ENCODE results near the gene C2.
A peak's percentile ranks its signal among the peaks of the same experiment; 100 is the strongest.

C2 gene

GRCh38 chr6:31886541-31886991 is 41.0 kb upstream of the C2 start:
- Histone ChIP-seq H3K4me1 (ENCODE audit: control insufficient read depth, insufficient read depth, low read length, unreplicated experiment) (peaks cover 5% of the 10 kb centered on the region), H3K4me3 (ENCODE audit: low read depth, low read length) (no peak overlapping the region), H3K79me2 (ENCODE audit: control insufficient read depth, insufficient read depth, low read length, unreplicated experiment) (no peaks in the 10 kb centered on the region), H3K27ac (ENCODE audit: low read depth, low read length) (no peak overlapping the region), H2AFZ (ENCODE audit: low read length, unreplicated experiment) (no peak overlapping the region), H3K27me3 (ENCODE audit: insufficient read depth, low read length) (no peaks in the 10 kb centered on the region), H3K36me3 (ENCODE audit: insufficient read depth, low read length) (peaks cover 2% of the 10 kb centered on the region; the same call in 1 of the 2 replicates)

GRCh38 chr6:31887173-31888007 is 40.1 kb upstream of the C2 start:
- peaks cover 4% of the 10 kb centered on the region; the same call in 1 of the 2 replicates for H3K36me3 ChIP-seq (ENCODE audit: insufficient read depth, low read length)

GRCh38 chr6:31888276-31889258 is 39.0 kb upstream of the C2 start:
- no peaks in the 10 kb centered on the region for H3K79me2 ChIP-seq (ENCODE audit: control insufficient read depth, insufficient read depth, low read length, unreplicated experiment)
- H2AFZ ChIP-seq (ENCODE audit: low read length, unreplicated experiment): no peak overlapping the region
- H3K4me3 ChIP-seq (ENCODE audit: low read depth, low read length): no peak overlapping the region
- peaks cover 4% of the 10 kb centered on the region for H3K4me1 ChIP-seq (ENCODE audit: control insufficient read depth, insufficient read depth, low read length, unreplicated experiment)
- H3K27ac ChIP-seq (ENCODE audit: low read depth, low read length): no peak overlapping the region
- H3K27me3 ChIP-seq (ENCODE audit: insufficient read depth, low read length): no peaks in the 10 kb centered on the region
- peaks cover 12% of the 10 kb centered on the region; the same call in 1 of the 2 replicates for H3K36me3 ChIP-seq (ENCODE audit: insufficient read depth, low read length)

More at GRCh38 chr6:31887173-31888007, 40.1 kb upstream of the C2 start:
- H3K79me2 ChIP-seq (ENCODE audit: control insufficient read depth, insufficient read depth, low read length, unreplicated experiment): no peaks in the 10 kb centered on the region
- H3K4me1 ChIP-seq (ENCODE audit: control insufficient read depth, insufficient read depth, low read length, unreplicated experiment): peaks cover 3% of the 10 kb centered on the region
- no peak overlapping the region for H2AFZ ChIP-seq (ENCODE audit: low read length, unreplicated experiment)
- H3K27ac ChIP-seq (ENCODE audit: low read depth, low read length): no peak overlapping the region
- no peaks in the 10 kb centered on the region for H3K27me3 ChIP-seq (ENCODE audit: insufficient read depth, low read length)
- no peak overlapping the region for H3K4me3 ChIP-seq (ENCODE audit: low read depth, low read length)

- Histone ChIP-seq H3K36me3 (ENCODE audit: insufficient read depth, low read length) (peaks cover 12% of the 10 kb centered on the region; the same call in 1 of the 2 replicates), H3K27me3 (ENCODE audit: insufficient read depth, low read length) (no peaks in the 10 kb centered on the region), H3K4me1 (ENCODE audit: control insufficient read depth, insufficient read depth, low read length, unreplicated experiment) (peaks cover 4% of the 10 kb centered on the region), H3K4me3 (ENCODE audit: low read depth, low read length) (no peak overlapping the region), H3K79me2 (ENCODE audit: control insufficient read depth, insufficient read depth, low read length, unreplicated experiment) (no peaks in the 10 kb centered on the region), H3K27ac (ENCODE audit: low read depth, low read length) (no peak overlapping the region), H2AFZ (ENCODE audit: low read length, unreplicated experiment) (no peak overlapping the region)
These were observed 38.1 kb upstream of the C2 start for GRCh38 chr6:31889331-31889972.

- Histone ChIP-seq H3K79me2 (ENCODE audit: control insufficient read depth, insufficient read depth, low read length, unreplicated experiment) (no peaks in the 10 kb centered on the region), H3K36me3 (ENCODE audit: insufficient read depth, low read length) (peaks cover 12% of the 10 kb centered on the region; the same call in 1 of the 2 replicates), H3K4me1 (ENCODE audit: control insufficient read depth, insufficient read depth, low read length, unreplicated experiment) (peaks cover 11% of the 10 kb centered on the region), H3K27ac (ENCODE audit: low read depth, low read length) (no peak overlapping the region), H2AFZ (ENCODE audit: low read length, unreplicated experiment) (no peak overlapping the region), H3K27me3 (ENCODE audit: insufficient read depth, low read length) (no peaks in the 10 kb centered on the region), H3K4me3 (ENCODE audit: low read depth, low read length) (no peak overlapping the region)
These were observed 34.7 kb upstream of the C2 start for GRCh38 chr6:31892821-31893220.

GRCh38 chr6:31896493-31896855 is 31.0 kb upstream of the C2 start:
- H3K4me3 ChIP-seq (ENCODE audit: low read depth, low read length): peak overlapping the region; percentile 90
- peak overlapping the region; percentile 8 for H2AFZ ChIP-seq (ENCODE audit: low read length, unreplicated experiment)

GRCh38 chr6:31896856-31897611 is 30.5 kb upstream of the C2 start:
- Histone ChIP-seq H2AFZ (ENCODE audit: low read length, unreplicated experiment) (peak overlapping the region; percentile 79), H3K4me1 (ENCODE audit: control insufficient read depth, insufficient read depth, low read length, unreplicated experiment) (peaks cover 16% of the 10 kb centered on the region), H3K36me3 (ENCODE audit: insufficient read depth, low read length) (0 out of 2 replicates have a peak, but pooled peaks cover 9% of the 10 kb centered on the region), H3K4me3 (ENCODE audit: low read depth, low read length) (peak overlapping the region; percentile 90), H3K27me3 (ENCODE audit: insufficient read depth, low read length) (no peaks in the 10 kb centered on the region), H3K79me2 (ENCODE audit: control insufficient read depth, insufficient read depth, low read length, unreplicated experiment) (peaks cover 5% of the 10 kb centered on the region), H3K27ac (ENCODE audit: low read depth, low read length) (no peak overlapping the region)

More at GRCh38 chr6:31896493-31896855, 31.0 kb upstream of the C2 start:
- Histone ChIP-seq H3K79me2 (ENCODE audit: control insufficient read depth, insufficient read depth, low read length, unreplicated experiment) (peaks cover 5% of the 10 kb centered on the region), H3K27ac (ENCODE audit: low read depth, low read length) (no peak overlapping the region), H3K27me3 (ENCODE audit: insufficient read depth, low read length) (no peaks in the 10 kb centered on the region), H3K4me1 (ENCODE audit: control insufficient read depth, insufficient read depth, low read length, unreplicated experiment) (peaks cover 16% of the 10 kb centered on the region), H3K36me3 (ENCODE audit: insufficient read depth, low read length) (peaks cover 11% of the 10 kb centered on the region; the same call in 1 of the 2 replicates)

- peak within 1 kb of the TSS; percentile 29; the same call in 1 of the 2 replicates for H3K27ac ChIP-seq (ENCODE audit: low read depth, low read length)
- peak within 1 kb of the TSS; percentile 96 for H2AFZ ChIP-seq (ENCODE audit: low read length, unreplicated experiment)
- H3K27me3 ChIP-seq (ENCODE audit: insufficient read depth, low read length): no peaks in the 10 kb centered on the region
- H3K4me1 ChIP-seq (ENCODE audit: control insufficient read depth, insufficient read depth, low read length, unreplicated experiment): peaks cover 19% of the 10 kb centered on the region
- H3K36me3 ChIP-seq (ENCODE audit: insufficient read depth, low read length): 0 out of 2 replicates have a peak, but pooled peaks cover 5% of the 10 kb centered on the region
- H3K79me2 ChIP-seq (ENCODE audit: control insufficient read depth, insufficient read depth, low read length, unreplicated experiment): peaks cover 5% of the 10 kb centered on the region
- peak within 1 kb of the TSS; percentile 90 for H3K4me3 ChIP-seq (ENCODE audit: low read depth, low read length)
These were observed 29.7 kb upstream of the C2 start, which contains the start of gene EHMT2 for GRCh38 chr6:31897612-31898382. EHMT2 (minus strand) TSS chr6:31897698; CDS start chr6:31897677, 21 bp downstream.

GRCh38 chr6:31898383-31899011 is 29.0 kb upstream of the C2 start:
- Histone ChIP-seq H3K79me2 (ENCODE audit: control insufficient read depth, insufficient read depth, low read length, unreplicated experiment) (peaks cover 5% of the 10 kb centered on the region), H2AFZ (ENCODE audit: low read length, unreplicated experiment) (peak overlapping the region; percentile 96), H3K27me3 (ENCODE audit: insufficient read depth, low read length) (no peaks in the 10 kb centered on the region), H3K4me3 (ENCODE audit: low read depth, low read length) (peak overlapping the region; percentile 90), H3K27ac (ENCODE audit: low read depth, low read length) (peak overlapping the region; percentile 29; the same call in 1 of the 2 replicates), H3K36me3 (ENCODE audit: insufficient read depth, low read length) (no peaks in the 10 kb centered on the region), H3K4me1 (ENCODE audit: control insufficient read depth, insufficient read depth, low read length, unreplicated experiment) (peaks cover 17% of the 10 kb centered on the region)

Data from ACC112 (cell line).